Medulla oblongata (tissue), 1 donor: ENCODE measurements around the gene KLHL5.
A peak's percentile ranks its signal among the peaks of the same experiment; 100 is the strongest.

Source experiments
- DNase-seq: peaks from one replicate; pipeline ENCODE4 v3.0.0-alpha.2; 2015; ENCODE audit errors: extremely low spot score

The KLHL5 gene

GRCh38 chr4:39043861-39044363, 18.1 kb upstream of the KLHL5 start:
- DNase-seq = peak; percentile 72

GRCh38 chr4:39044364-39044955, 17.6 kb upstream of the KLHL5 start:
- peak; percentile 96 for DNase-seq

GRCh38 chr4:39044956-39045826, 16.8 kb upstream of the KLHL5 start:
- DNase-seq = peak; percentile 48

GRCh38 chr4:39045827-39046221, 16.2 kb upstream of the KLHL5 start:
- DNase-seq = no peak

GRCh38 chr4:39046249-39046648, 15.8 kb upstream of the KLHL5 start:
- DNase-seq = peak; percentile 50

- DNase-seq = no peak
Observed at GRCh38 chr4:39047681-39048080, 14.4 kb upstream of the KLHL5 start.

- no peak for DNase-seq
Observed at GRCh38 chr4:39048311-39048710, 13.7 kb upstream of the KLHL5 start.

- DNase-seq = no peak
Observed at GRCh38 chr4:39050590-39050989, 11.4 kb upstream of the KLHL5 start.

- DNase-seq = no peak
Observed at GRCh38 chr4:39051492-39051891, 10.5 kb upstream of the KLHL5 start.

- DNase-seq = no peak
Observed at GRCh38 chr4:39053983-39054382, 8.0 kb upstream of the KLHL5 start.

GRCh38 chr4:39054497-39054896, 7.5 kb upstream of the KLHL5 start:
- no peak for DNase-seq

- DNase-seq = no peak
Observed at GRCh38 chr4:39056023-39056422, 6.0 kb upstream of the KLHL5 start.

- DNase-seq = peak; percentile 39
Observed at GRCh38 chr4:39061457-39061856, 575 bp upstream of the KLHL5 start.

GRCh38 chr4:39062770-39063097, 702 bp downstream of the KLHL5 start:
- no peak for DNase-seq

GRCh38 chr4:39063430-39063829, 1.4 kb downstream of the KLHL5 start:
- no peak for DNase-seq

GRCh38 chr4:39066371-39066770, 4.3 kb downstream of the KLHL5 start:
- DNase-seq = no peak

GRCh38 chr4:39067031-39067430, 5.0 kb downstream of the KLHL5 start:
- DNase-seq = no peak

- no peak for DNase-seq
Observed at GRCh38 chr4:39067451-39067850, 5.4 kb downstream of the KLHL5 start.

- DNase-seq = no peak
Observed at GRCh38 chr4:39068907-39069306, 6.9 kb downstream of the KLHL5 start.

- DNase-seq = no peak
Observed at GRCh38 chr4:39078829-39079228, 16.8 kb downstream of the KLHL5 start.

GRCh38 chr4:39083164-39083563, 21.1 kb downstream of the KLHL5 start:
- DNase-seq = no peak

- DNase-seq = no peak
Observed at GRCh38 chr4:39085891-39086290, 23.9 kb downstream of the KLHL5 start.

GRCh38 chr4:39096847-39097246, 34.8 kb downstream of the KLHL5 start:
- peak; percentile 17 for DNase-seq
